Superior temporal gyrus (tissue), 1 donor: ENCODE results near the gene OSBPL2.

Experiments used
- DNase-seq: peaks from one replicate; pipeline ENCODE4 v3.0.0-alpha.2; 2016; ENCODE audit errors: extremely low spot score

OSBPL2 gene

DNA sequence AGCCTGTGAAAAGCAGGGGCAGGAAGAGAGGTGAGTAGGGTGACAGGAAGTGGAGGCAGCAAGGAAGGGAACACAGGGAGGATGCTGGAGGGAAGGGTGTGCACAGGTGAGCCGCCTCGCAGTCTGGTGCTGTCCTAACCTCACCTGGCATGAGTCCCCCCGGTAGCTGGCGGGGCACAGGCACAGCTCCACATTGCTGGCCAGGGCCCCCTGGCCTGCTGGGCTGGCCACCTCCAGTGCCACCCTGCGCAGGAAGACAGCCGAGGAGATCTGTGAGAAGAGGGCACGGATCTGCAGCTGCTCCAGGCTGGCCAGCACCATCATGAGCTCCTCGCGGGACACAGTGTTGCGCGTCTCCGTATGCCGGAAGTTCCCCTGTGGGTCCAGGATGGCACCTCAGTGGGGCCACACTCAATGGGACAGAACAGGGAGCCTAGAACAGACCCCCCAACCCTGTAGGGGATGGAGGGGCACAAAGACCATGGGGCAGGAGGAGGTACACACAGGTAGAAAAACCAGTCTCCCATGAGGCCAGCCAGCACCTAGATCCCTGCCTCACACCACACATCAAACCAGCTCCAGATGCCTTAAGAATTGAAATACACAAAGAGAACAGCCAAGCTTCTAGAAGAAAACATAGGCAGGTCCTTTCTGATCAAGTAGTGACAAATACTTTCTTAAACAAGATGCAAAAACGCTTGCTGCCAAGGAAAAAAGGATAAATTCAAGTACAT is 87.0 kb downstream of the OSBPL2 start:
- no peak for DNase-seq

DNA sequence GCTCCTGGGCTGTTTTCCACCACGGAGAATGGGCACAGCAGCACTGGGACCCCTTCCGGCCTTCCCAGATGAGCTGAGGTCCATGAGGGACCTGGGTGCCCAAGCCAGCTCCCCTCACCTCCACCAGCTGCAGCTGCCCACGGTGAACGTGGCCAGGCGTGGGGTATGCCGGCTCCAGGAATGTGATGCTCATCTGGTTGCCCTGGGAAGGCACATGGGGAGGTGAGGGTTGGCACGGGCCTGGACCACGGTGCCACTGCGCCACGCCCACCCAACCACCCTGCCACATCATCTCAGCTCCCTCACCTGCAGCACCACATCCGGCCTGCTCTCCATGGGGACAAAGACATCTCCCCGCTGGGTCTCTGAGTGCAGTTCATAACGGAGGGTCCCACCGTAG is 88.2 kb downstream of the OSBPL2 start:
- no peak for DNase-seq

DNA sequence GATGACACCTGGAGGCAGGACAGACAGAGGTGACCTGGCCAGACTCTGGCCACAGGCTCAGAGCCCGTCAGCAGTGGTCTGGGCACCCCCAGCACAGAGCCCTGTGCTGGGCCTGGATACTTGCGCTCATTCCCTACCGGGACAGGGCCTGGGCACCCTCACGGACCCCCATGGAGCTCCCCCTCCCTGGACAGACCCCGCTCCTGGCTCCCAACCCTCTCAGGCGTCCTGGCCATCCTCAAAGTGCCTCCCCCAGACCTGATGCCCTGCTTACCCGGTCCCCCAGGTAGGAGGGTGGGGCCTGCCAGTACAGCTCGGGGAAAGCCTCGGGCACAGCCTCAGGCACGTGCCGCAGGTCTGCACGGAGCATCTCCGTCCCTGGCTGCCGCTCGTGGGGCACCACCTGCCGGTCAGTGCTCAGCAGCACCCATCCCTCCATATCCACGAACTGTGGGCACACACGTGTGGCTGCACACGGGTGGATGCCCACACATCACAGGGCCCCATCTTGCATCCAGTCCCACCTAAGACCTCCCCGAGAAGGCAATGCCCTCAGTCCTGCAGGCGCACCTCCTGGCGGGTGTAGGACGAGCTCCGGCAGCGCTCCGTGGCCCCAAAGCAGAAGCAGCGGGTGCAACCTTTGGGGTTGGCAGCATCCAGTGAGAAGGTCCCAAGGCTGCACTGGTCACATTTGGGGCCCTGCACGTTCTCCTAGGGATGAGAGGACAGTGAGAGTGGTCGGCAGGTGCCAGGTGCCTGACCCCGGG is 88.8 kb downstream of the OSBPL2 start:
- no peak for DNase-seq

DNA sequence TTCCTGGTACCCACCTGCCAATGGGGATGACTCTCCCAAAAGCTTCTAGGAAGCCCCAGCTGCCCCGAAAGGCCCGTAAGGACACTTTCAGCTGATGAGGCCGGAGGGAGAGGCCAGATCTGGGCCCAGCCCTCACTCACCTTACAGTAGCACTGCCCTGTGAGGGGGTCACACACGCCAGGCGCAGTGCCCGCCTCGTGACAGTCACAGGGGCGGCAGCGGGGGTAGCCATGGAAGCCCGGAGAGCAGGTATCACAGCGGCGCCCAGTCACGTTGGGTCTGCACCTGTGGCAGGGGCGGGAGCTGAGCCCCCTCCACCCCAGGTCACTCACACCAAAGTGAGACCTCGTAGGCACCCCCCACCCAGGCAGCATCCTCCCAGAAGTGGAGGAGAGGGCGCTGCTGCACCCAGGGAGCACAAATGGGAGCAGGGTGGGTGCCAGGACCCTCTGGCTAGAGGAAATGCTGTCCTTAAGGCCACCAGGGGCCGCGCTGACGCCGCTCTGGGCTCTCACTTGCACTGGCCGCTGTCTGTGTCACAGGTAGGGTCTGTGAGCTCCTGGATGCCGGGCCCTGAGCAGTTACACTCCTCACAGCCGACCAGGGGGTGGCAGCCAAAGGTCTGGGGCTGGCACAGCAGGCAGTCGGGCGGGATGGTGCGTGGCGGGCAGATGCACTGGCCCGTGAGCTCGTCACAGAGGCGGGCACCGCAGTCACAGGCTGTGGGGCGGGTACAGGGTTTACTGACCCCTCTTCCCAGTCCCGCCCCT is 89.6 kb downstream of the OSBPL2 start:
- DNase-seq, result no peak

DNA sequence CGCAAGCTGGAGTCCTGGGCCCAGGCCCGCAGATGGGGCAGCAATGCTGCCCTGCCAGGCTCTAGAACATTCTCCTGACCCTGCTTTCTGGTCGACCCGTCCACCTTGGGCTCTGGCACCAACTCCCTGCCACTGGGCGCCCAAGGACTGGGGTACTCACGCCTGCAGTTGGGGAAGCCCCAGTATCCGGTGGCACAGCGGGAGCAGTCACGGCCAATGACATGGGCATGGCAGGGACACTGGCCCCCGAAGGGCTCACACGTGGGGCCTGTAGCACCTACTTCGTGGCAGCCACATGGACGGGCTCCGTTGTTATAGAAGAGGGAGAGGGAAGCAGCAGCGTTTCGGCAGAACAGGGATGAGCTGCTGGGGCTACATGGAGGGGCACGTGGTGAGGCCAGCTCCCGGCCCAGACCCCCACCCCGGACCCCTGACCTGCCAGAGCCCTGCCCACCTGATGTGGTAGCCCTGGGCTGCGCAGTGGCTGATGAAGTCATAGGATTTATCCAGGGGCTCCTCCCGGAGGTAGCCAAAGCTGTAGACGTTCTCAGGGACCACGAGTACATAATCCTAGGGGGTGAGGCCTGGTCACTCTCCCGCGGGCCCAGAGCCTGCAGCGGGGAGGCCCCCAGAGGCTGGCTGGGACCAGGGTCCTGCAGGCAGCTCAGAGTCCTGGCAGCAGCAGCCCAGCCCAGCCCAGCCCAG is 90.5 kb downstream of the OSBPL2 start:
- DNase-seq, result no peak

DNA sequence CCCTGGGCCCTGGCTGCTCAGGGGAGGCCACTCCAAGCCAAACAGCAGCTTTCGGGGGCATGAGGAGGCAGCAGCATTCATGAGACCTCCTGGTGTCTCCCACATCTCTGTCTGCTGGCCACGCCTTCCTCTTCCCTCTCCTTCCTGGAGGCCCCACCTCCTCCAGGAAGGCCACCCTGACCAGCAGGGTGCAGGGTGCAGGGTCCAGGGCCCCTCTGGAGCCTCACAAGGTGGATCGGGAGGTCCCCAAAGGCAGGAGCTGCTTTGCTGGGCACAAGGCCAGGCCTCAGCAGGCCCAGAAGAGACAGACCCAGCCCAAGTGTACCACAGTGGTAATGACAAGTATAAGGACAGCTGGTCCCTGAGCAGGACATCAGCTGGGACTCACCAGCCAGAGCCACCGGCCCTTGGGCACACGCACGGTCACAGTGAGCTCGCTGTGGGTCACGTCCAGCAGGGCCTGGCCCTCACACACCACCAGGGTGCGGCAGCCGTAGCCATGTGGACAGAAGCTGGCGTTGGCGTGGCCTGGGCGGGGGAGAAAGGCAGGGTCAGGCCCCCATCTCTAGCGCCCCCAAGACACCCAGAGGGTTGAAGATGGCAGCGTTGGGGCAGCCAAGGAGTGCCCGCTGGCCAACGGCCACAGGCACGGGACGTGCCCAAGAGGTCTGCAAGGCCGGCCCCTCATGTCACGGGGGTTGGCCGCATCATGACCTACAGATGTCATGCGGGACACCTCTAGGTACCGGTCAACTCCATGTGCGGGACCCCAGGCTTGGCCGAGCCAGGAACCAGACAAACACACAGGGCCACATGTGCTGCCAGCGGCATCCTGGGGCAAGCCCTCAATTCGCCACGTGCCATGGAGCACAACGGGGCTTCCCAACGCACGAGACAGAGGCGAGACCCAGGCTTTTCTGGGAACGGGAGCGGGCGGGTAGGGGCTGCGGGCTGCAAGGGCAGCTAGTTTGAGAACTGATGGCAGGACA is 91.4 kb downstream of the OSBPL2 start:
- no peak for DNase-seq

DNA sequence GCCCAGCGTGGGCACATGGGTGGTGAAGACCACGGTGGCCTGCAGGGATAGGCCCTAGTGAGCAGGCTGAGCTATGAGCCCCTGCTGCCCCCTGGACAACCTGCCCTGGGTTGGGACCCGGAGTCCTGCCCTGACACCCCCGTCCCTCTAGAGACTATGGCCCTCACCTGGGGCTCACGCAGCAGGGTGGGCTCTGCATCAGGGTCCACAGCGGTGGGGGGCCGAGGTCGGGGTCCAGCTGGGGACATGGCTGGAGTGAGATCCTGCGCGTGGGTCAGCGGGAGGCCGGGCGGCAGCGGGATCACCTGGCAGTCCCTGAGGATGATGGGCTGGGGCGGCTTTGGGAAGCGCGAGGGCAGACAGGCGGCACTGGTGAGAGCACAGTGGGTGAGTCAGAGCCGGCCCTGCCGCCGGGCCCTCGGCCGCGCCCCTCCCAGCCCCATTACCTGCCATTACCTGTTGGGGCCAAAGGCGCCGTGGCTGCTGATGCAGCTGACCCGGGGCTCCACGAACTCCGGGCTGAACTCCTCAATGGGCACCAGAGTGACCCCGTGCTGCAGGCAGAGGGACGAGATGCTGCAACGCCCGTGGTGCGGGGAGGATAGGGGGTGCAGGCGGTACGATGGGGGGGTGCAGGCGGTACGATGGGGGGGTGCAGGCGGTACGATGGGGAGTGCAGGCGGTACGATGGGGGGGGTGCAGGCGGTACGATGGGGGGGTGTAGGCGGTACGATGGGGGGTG is 92.4 kb downstream of the OSBPL2 start:
- DNase-seq, result no peak

DNA sequence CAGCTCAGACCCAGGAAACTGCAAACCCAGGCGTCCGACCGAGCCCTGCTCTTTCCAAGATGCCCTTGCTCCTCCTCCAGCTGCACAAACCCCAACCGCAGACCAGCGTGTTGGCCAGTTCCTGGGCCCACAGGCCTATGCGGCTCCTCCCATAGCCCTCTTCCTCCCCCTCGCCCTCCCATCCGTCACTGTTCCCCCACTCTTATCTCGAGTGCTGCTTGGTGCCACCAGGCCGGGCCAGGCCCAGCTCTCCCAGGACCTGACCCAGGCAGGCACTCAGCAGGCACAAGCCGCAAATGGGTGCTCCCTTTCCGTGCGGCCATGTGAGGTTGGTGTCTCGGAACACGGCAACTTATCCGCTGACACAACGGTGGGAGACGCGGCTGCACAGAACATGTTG is 93.0 kb downstream of the OSBPL2 start:
- no peak for DNase-seq

DNA sequence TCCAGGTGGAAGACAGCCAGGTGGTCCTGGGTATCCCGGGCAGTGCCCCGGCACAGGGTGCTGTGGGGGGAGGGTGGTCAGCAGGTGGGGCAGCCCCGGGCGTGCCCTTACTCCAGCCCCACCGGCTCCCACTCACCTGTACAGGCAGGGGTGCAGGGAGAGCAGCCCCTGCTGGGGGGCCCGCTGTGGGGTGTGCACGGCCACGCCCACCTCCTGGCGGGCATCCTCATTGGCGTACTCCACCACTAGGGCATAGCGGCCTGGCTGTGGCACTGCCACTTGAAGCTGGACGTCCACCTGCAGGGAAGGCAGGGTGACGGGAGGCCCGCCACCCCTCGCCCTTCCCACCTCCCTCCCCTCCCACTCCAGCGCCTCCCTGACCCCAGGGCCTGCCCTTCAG is 94.1 kb downstream of the OSBPL2 start:
- DNase-seq, result no peak

DNA sequence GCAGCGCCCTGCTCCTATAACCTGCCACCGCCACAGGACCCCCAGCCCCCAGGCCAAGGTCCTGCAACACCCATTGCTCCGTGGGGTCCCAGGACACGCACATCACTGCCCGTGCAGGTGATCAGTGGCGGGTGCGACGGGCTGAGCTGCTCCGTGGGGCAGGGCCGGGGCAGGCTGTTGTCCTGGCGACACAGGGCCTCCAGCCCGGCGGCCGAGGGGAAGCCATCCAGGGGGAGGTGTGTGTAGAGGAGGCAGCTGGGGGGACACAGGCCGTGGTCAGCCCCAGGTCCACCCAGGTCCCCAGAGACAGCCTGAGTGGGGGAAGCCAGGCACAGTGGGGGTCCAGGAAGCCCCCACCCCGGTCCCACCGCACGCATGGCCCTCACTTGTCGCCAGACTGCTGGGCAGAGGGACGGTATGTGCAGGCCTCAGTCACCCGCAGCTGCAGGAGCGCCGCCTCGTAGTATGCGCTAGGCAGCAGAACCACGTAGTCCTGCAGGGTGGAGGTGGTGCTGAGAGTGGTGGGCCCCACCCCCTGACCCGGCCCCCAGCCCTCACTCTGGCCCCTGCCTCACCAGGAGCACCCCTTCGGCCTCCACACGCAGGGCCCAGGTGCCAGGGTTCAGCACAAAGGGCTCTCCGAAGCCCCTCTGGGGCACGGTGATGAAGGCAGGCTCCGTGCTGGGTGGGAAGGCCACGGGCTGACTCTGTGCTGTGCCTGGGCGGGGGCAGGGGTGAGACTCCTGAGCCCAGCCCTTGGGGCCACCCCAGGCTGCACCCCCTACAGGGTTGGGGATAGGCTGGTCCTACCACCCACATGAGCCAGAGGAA is 94.9 kb downstream of the OSBPL2 start:
- DNase-seq, result no peak

DNA sequence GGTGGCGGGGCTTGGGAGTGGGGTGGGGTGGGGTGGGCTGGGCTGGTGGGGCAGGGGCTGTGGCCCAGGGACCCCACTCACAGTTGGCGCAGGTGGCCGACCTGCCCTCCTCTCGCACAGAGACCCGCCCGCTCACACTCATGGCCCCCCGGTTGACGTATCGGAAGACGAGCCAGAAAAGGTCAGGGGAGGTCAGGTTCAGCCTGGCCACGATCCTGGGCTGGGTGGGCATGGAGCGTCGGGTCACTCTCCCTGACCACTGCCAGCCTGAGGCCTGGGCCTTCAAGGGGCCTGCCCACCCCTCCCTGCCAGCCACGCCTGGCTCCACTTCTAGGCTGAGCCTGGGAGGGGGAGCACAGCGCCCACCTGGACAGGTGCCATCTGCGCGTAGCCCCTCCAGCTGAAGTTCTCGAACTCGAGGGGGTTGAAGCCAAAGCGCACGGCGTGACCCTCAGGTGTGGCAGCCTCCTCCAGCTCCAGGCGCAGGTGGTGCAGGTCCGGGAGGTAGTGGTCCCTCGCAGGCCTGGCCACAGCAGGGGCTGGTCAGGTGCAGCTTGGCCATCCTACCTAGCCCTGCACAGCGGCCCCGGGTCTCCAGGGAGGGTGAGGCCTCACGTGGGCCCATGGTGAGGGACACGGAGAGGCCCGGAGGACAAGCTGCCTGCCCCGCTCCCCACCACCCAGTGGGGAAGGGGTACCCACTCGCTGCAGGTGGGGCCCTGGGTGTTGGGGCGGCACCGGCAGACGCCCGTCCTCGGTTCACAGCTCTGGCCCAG is 95.7 kb downstream of the OSBPL2 start:
- DNase-seq, result no peak

DNA sequence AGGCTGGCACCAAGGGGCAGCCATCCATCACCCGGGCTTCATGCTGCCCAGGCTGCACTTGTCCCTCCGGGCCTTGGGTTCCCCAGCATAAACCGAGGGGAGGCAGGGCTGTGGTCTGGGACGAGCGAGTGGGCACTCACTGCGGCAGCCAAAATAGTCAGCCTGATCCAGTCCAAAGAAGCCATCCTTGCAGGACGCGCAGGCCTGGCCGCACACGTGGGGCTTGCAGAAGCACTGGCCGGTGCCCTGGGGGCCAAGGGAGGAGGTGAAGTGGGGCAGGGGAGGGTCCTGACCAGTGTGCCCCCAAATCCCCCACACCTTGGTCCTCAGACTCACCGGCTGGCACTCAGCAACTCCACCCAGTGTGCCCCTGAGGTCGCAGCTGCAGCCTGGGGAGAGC is 96.6 kb downstream of the OSBPL2 start:
- DNase-seq, result no peak

DNA sequence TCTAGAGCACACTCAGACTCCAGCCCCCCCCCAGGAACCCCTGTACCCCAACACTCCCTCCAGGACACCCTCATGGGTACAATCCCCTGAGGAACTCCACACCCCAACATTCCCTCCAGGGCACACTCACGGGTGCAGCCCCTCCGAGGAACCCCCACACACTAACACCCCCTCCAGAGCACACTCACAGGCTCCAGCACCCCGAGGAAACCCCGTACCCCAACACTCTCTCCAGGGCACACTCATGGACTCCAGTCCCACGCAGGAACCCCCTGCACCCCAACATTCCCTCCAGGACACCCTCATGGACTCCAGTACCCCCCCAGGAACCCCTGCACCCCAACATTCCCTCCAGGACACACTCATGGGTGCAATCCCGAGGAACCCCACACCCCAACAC is 97.2 kb downstream of the OSBPL2 start:
- DNase-seq, result no peak

DNA sequence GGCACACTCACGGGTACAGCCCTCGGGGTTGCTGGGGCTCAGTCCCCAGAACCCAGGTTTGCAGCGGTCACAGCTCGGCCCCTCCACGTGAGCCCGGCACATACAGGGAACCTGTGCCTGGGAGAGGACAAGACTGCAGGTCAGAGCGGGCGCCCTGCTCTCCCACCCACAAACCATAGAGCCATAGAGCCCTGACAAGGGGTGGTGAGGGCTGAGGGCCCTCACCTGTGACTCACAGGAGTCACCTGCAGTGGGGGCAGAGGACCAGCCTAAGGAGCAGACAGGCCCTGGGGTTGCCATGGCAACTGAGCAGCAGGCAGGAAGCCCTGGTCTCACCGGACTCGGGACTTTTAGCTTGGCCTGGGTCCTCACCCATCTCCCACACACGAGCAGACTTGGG is 98.0 kb downstream of the OSBPL2 start:
- DNase-seq, result no peak

DNA sequence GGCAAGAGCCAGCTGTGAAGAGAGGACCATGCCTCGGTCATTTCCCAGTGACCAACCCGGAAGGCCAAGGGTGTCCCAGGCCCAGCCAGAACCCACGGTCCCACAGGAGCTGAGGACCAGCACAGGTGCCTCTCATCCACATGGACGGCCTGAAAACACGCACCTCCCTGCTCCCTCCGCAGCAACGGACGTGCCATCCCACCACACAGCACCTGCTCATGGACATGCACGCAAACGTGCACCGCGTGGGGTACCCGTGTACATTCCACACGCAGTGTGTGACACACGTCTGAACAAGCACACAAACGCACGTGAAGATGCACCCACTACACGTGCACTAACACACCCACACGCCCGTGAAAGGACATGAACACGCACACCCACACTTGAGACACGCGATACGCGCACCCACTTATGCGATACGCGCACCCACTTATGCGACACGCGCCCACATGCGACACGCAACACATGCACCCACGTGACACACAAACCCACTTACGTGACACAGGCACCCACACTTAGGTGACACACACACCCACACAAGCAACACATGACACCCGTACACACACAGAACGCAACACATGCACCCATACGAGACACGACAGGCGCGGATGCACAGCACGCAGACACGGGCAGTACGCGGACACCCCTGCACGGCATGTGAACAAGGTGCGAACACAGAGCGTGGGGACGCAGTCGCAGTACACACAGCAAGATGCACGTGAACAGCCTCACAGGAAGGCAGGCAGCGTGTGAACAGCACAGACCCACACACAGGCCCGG is 98.6 kb downstream of the OSBPL2 start:
- DNase-seq, result no peak

DNA sequence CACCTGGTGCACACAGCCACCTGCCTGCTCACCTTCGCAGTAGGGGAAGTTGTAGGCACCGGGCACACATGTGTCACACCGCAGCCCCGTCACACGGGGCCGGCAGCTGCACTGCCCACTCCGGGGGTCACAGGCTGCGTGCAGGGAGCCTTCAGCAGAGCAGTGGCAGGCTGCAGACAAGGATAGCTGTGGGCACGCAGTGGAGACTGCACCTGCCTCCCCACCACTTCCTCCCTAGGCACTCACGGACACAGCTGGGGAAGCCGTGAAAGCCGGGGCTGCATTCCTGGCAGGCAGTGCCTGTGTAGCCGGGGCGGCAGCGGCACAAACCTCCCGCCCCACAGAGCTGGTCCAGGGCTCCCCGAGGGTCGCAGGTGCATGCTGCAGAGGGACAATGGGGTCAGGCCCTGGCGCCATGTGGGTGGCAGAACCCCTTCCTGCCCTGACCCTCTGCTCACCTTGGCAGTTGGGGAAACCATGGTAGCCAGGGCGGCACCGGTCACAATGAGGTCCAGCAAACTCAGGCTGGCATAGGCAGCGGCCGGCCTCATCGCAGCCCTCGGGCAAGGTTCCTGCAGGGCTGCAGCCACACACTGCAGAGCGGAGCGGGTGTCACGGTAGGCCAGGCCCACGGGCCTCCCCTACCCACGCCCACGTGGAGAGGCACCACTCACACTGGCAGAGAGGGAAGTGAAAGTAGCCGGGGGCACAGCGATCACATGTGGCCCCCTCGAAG is 99.4 kb downstream of the OSBPL2 start:
- DNase-seq, result no peak

DNA sequence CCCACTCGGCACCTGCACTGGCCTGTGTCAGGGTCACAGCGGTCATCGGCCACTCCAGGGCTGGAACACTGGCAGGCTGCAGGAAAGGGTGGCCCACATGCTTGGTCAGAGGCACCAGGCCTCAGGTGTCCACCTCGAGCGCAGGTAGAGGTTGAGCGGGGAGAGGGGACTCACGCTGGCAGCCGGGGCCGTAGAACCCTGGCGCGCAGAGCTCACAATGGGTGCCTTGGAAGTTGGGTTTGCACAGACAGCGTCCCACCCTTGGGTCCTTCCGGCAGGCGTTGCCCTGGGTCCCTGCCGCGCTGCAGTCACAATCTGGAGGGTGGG is 99.9 kb downstream of the OSBPL2 start:
- DNase-seq, result no peak
